Activated T-cell treated with anti-CD3 and anti-CD28 coated beads for 48 hours (primary cell): ENCODE measurements around the gene MRPL50.

Source experiments
- DNase-seq: peaks from one replicate; pipeline ENCODE4 v3.0.0-alpha.2; 2020; ENCODE audit warnings: low read depth

The MRPL50 gene

GRCh38 chr9:101398068-101398929 is at the start of gene MRPL50, which contains the start of gene ZNF189:
Gene MRPL50, minus strand, starts transcription at chr9:101398618. Its CDS starts 26 bp downstream, at chr9:101398592.
Gene ZNF189, plus strand, starts transcription at chr9:101398851. Its CDS starts 306 bp downstream, at chr9:101399157.
- DNase-seq, result peak; percentile 92

GRCh38 chr9:101446732-101447131 is 48.3 kb upstream of the MRPL50 start:
- DNase-seq, result no peak

GRCh38 chr9:101445353-101446029 is 47.1 kb upstream of the MRPL50 start:
- no peak for DNase-seq

- DNase-seq, result no peak
Observed at GRCh38 chr9:101443364-101443771, 45.0 kb upstream of the MRPL50 start.

GRCh38 chr9:101442736-101443135 is 44.3 kb upstream of the MRPL50 start:
- no peak for DNase-seq

GRCh38 chr9:101442318-101442717 is 43.9 kb upstream of the MRPL50 start:
- DNase-seq, result no peak

GRCh38 chr9:101440714-101441230 is 42.4 kb upstream of the MRPL50 start:
- no peak for DNase-seq

GRCh38 chr9:101438523-101438922 is 40.1 kb upstream of the MRPL50 start:
- DNase-seq, result no peak

- DNase-seq, result no peak
Observed at GRCh38 chr9:101437806-101438232, 39.4 kb upstream of the MRPL50 start.

GRCh38 chr9:101435601-101436079 is 37.2 kb upstream of the MRPL50 start, which contains the start of gene ALDOB:
Gene ALDOB, minus strand, starts transcription at chr9:101435774. Its CDS starts 4,887 bp downstream, at chr9:101430887.
- DNase-seq, result no peak

GRCh38 chr9:101434998-101435397 is 36.6 kb upstream of the MRPL50 start:
- no peak for DNase-seq

GRCh38 chr9:101433229-101433628 is 34.8 kb upstream of the MRPL50 start:
- DNase-seq, result no peak

- DNase-seq, result no peak
Observed at GRCh38 chr9:101432740-101433139, 34.3 kb upstream of the MRPL50 start.

GRCh38 chr9:101432171-101432570 is 33.8 kb upstream of the MRPL50 start:
- no peak for DNase-seq

GRCh38 chr9:101429736-101430135 is 31.3 kb upstream of the MRPL50 start:
- no peak for DNase-seq

- DNase-seq, result no peak
Observed at GRCh38 chr9:101428909-101429308, 30.5 kb upstream of the MRPL50 start.

- DNase-seq, result no peak
Observed at GRCh38 chr9:101427957-101428655, 29.7 kb upstream of the MRPL50 start.

GRCh38 chr9:101427358-101427757 is 28.9 kb upstream of the MRPL50 start:
- no peak for DNase-seq

GRCh38 chr9:101421653-101422065 is 23.2 kb upstream of the MRPL50 start:
- no peak for DNase-seq

- DNase-seq, result no peak
Observed at GRCh38 chr9:101419863-101420262, 21.4 kb upstream of the MRPL50 start.

GRCh38 chr9:101418518-101419430 is 20.4 kb upstream of the MRPL50 start:
- no peak for DNase-seq
